GM19463 (cell line): Measurements from ENCODE around the gene ZNF784.

Experiments used
- ATAC-seq: cut with Tn5 transposase; IDR thresholded peaks from one replicate; pipeline ENCODE4 v1.9.1; 2021; ENCODE audit warnings: mild to moderate bottlenecking, moderate library complexity; ENCODE audit not compliant: unreplicated experiment

Gene ZNF784

DNA sequence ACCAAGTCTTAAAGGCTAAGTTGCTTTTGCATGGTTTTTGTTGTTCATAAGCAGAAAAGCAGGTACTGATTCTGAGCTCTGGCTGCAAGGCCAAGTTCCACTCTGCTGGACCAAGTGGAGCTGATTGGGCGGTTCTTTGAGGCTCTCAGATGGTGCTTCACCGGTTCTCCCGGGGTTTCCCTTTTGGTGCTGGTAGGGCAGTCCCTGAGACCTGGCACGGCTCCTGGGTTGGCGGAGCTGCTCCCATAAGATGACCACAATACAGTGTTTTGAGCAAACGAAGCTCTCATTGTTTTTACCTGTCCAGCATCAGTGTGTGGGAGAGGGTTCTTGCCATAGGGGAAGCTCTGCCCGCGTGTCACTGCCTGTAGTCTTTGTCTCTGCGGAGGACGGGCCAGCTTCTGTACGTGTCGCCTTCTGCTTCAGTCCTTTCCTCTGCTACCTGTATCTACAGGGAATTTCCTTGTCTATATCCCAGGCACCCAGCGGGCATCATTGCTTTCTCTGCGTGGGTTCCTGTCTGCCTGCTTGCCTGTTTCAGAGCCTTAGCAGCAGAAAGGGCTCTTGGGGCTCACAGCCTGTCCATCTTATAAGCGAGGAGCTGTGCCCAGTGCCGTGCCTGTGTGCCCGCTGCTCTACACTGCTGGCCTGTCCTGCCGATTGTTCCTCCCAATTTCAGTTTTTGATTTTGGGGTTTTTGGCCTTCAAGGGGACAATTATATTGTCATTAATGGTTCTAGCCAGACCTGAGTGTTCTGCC lies 32.8 kb upstream of the ZNF784 start:
- ATAC-seq, result no peak

DNA sequence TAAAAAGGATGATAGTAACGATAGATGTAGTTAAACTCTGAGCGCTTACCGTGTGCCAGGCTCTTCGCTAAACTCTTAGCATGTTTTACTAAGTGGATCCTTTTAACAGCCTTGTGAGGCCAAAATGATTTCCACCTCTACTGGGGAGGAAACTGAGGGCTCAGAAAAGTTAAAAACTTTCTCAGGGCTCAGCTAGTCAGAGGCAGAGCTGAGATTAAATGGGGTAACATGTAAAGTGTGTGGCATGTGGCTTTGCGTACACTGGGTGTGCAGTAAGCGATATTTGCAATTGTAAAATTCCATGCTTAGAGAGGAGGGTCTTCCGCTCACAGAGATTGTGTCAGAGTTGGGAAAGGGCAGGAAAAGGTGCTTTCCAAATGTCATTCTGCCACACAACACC lies 32.2 kb upstream of the ZNF784 start:
- no peak for ATAC-seq

DNA sequence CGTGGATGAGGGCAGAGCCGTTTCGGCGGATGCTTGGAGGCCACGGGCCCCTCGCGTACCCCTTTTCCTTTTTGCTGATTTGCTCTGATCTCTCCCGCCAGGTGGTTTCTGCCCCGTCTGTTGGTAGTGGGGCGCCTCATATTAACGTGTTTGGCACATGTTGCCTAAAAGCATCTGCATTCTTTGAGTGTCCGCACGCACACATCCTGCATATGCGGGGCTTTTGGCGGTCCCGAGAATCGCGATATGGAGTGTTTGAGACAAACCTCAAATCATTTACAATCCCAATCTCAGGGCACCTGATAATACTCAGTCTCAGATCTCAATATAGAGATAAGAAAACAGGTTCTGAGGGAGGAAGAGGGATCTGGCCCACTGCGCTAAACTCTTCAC lies 31.3 kb upstream of the ZNF784 start:
- ATAC-seq, result no peak

DNA sequence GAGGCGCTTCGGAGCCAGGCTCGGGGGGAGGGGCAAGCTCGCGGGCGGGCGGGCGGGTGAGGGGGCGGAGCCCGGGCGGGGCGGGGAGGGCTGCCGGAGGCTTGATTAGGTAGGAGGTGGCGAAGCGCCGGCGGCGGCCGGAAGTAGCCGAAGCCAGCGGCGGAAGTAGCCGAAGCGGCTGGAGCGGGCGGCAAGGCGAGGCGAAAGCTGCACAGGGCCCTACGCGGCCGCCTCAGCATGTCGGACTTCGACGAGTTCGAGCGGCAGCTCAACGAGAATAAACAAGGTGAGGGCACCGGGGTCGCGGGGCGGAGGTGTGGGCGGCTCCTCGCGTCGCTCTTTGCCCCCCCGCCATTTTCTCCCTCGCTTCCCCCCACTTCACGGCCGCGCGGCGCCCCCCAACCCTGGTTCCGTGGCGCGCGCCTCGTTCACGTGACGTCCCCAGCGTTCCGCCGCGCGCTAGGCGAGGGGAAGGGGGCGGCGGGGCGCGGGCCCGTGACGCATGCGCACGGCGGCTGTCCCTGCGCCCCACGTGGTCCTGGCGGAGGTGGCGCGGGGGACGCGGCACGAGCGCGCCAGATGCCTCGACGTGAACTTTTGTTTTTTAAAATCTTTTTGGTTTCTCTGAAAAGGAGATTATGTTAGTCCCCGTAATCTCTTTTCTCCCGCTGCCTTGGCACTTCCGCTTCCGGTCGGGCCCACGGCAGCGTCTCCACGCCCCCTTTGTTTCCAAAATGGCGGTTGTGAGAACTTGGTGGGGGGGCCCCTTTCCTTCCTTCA lies 30.7 kb upstream of the ZNF784 start, which contains the start of gene U2AF2:
U2AF2 (plus strand) TSS at position 168 of the 780 bp plus-strand sequence; CDS start at position 238, 70 bp downstream.
- ATAC-seq, result peak; percentile 31

DNA sequence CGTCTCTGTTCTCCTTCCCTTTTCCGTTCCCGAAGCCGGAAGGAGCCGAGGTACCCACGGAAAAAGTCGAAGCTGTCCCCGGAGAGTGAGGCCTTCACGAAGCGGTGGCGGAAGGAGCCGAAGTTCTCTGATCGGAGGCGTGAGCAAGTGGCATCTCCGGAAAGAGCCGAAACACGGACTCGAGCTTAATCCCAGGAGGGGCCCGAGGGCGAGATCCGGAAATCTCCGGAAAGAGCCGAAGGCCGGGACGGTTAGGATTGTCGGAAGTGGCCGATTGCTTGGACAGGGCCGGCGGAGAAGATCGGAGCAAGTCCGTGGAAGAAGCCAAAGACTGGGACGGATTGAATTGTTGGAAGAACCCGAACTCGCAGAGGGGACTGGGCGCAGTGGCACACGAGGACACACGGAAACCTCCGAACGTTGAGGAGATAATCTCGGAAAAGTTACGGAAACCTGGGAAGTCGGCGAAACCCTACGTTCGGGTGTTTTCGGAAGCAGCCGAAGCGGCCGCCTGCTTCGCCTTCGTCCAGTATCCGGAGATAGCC lies 30.0 kb upstream of the ZNF784 start:
- ATAC-seq, result peak; percentile 42

DNA sequence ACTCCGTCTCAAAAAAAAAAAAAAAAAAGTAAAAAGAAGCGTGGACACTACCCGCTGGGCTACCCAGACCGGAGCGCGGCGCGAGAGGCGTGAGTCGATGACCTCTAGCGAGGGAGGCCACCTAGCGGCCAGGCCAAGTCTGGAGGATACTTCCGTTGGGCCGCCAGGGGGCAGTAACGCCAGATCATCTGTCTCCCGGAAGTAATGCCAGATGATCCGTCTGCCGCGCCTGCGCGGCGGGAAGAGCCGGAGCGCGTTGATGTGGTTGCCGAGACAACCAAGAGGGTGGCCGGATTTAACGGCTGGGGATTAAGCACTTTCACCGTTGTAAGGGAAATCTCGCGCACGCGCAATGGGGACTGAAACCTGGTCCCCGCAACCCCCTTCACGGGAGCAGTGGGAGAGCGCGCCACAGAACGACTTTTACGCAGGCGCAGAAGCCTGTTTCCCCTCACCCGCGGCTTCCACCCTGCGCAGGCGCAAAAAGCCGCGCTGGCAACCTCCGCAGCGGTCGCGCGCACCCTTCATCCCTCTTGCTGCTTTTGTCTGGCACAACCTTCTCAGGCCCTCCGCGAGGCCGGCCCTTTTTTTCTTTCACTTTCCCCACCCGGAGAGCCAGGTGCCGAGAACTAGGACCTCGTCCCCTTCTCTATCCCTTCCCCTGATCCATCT lies 29.4 kb upstream of the ZNF784 start:
- peak; percentile 40 for ATAC-seq

DNA sequence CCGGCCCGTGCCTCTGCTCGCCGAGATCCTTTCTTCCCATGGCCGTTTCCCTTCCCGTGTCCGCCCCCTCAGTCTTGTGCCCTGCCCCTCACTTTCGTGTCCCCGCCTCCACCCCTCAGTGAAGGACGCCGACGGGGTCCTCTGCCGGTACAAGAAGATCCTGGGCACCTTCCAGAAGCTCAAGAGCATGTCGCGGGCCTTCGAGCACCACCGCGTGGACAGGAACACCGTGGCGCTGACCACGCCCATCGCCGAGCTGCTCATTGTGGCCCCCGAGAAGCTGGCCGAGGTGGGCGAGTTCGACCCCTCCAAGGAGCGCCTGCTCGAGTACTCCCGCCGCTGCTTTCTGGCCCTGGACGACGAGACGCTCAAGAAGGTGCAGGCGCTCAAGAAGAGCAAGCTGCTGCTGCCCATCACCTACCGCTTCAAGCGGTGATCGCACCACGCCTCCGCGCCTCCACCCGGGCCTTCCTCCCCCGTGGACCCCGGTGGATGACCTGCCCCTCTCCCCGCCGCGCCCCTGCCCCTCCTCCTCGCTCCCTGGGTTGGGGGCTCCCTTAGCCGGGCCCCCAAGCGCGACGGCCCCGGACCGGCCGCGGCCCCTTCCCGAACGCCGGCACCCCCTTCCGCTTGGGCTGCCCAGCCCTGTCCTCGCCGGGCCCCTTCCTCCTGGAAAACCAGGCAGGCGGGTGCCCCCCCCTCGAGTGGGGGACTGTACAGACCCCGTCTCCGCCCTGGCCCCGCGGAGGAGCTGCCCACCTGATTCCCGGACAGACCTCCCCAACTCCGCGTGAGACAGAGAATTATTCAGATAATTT lies 28.2 kb upstream of the ZNF784 start:
- ATAC-seq, result no peak

DNA sequence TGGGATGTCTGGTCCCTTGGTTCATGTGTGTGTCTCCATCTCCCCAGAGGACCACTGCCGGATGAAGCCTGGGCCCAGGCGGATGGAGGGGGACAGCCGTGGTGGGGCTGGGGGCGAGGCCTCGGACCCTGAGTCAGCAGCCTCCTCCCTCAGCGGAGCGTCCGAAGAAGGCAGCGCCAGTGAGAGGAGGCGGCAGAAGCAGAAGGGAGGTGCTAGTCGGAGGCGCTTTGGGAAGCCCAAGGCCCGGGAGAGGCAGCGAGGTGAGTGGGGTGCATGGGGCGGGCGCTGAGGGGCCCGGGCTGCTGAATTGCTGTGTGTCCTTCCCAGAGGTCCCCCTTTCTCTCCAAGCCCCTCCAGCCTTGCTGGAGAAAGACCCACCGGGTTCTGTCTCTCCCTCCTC lies 26.9 kb upstream of the ZNF784 start:
- no peak for ATAC-seq

DNA sequence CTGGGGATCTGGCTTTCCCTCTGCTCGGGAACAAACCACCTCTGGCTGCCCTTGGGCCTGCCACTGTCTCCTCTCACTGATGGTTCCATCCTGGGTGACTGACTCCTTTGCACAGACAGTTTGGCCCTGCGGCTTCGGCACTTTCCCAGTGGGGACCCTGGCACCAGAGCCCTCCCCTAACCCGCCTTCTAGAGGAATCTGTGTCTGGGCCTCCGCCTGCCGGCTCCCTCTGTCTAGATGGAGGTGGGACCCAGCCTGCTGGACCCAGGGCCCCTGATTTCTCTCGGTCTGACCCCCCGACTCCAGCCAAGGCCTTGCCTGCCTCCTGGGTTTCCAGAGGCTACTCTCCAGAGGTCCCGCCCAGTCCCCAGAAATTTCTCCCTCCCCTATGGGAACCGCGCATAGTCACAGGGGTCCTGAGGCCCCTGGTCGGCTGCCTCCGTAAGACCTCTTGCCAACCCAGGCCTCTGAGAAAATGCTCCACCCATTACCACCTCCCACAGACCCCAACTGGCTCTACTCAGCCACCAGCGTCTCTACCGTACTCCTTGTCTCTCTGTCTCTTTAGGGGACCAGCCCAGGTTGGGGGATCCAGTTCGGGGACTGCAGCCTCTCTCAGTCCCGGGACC lies 26.4 kb upstream of the ZNF784 start:
- ATAC-seq, result no peak

DNA sequence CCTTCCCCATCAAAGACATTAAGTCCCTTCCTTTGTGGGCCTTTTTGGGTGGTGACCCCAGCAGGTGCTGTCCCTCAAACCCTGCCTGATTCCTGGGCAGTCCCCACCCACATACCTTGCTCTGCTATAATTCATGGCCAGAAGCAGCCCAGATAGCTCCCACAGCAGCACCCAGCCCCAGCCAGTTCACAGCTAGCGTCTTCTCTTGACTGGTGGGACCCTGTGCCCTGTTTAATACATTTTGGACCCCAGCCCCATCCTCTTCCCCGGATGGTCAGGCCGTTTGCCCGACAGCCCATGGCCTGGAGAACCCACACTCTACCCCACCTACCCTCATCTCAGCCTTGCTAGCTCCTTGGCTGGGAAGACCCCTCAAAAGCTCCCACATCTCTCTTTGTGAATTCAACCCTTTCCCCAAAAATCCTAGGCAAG lies 25.8 kb upstream of the ZNF784 start:
- no peak for ATAC-seq

DNA sequence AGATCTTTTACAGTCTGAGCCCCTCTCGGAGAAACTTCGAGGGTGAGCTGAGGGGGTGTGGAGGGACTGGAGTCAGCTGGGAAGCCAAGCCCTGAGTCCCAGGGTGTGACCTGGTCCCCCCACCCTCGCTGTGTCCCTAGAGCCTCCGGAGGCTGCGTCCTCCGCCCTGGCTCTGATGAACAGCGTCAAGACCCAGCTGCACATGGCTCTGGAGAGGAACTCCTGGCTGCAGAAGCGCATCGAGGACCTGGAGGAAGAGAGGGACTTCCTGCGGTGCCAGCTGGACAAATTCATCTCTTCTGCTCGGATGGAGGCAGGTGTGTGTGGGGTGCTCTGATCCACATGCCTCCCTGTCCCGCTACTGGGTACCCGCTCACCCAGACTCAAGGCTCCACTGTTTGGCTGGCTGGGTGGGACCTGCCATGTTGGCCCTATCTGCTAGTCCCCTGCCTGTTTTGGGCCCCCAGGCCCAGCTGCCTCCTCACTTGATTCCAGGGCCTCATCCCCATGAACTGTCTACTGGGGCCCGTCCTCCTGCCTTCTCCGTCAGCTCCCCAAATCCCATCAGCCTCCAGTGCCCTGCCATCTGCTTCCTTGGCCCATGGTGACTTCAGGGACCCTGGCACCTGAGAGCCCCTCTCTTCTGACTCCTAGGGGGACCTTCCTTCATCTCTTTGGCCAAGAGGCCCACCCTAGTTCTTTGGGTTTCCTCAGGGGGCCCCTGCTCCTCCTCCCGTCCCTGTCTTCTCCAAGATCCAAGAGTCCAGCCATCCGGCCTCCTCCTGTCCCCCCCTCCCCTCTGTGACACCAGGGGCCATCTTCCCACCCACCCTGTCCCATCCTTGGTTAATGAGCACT lies 25.1 kb upstream of the ZNF784 start:
- ATAC-seq, result no peak

DNA sequence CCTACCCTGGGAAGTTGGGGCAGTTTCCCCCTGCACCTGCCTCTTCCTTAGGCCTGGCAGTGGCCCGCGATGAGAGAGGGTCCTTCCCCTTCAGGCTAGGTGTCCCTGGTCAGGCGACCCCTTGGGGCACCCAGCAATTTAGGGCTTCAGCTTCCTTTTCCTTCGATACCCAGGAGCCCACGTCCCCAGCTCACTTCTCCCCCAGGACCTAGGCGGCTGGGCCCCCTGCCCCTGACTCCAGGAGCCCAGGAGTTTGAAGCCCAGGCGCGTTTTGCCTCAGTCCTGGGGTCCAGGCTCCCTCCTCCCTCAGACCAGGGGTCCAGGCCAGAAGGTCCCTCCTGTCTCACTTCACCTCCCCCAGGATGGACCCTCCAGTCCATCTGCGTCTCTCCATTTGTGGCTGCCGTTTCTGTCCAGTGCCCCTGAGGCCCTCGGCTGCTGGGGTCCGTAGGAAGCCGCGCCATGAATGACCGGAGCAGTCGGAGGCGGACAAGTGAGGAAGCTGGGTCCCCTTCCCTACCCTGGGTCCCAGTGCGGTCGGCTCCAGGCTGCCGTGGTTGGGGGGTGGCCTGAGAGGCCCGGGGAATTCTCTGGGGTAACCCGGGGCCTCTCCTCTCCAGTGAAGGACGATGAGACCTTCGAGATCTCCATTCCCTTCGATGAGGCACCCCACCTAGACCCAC lies 24.4 kb upstream of the ZNF784 start:
- no peak for ATAC-seq

DNA sequence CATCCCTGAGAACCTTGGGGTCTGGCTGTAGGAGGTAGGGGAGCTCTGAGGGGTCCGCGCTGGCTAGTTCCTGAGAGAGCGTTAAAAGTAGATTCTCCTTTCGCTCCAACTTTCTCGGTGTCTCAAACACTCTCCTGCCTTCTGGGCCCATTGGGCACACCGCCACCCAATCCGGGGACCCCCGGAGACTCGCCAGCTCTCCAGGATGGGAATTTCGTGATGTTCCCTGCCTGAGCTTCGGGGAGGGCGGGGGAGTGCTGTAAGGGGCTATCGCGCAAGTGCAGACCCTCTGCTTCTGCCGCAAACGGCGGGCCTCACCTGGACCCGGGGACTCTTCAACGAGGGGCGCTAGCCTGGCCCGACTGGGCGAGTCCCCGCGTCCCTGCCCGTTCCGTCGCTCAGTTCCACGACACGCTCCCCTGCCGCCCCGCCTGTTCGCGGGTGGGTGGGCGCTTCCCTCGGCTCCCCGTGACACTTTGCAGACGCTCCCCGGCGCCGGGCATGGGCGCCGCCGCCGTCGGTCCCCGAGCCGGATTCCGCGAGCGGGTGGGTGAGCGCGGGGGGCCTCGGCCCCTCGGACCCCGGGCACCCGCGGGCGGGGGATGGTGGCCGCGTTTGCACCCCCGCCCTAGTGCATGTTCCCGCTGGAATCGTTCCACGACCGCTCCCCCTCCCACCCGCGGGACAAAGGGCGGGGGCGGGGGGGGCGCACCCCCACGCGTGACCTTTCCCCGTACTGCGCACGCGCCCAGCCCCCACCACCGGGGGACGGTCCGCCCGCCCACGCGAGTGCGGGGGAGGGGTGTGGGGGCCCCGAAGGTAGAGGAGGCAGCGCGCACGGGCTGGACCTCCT lies 23.6 kb upstream of the ZNF784 start, which contains the start of gene CCDC106:
CCDC106 (plus strand) TSS at position 481 of the 853 bp plus-strand sequence. CDS start 835 bp downstream, outside the sequence.
- peak; percentile 36 for ATAC-seq

DNA sequence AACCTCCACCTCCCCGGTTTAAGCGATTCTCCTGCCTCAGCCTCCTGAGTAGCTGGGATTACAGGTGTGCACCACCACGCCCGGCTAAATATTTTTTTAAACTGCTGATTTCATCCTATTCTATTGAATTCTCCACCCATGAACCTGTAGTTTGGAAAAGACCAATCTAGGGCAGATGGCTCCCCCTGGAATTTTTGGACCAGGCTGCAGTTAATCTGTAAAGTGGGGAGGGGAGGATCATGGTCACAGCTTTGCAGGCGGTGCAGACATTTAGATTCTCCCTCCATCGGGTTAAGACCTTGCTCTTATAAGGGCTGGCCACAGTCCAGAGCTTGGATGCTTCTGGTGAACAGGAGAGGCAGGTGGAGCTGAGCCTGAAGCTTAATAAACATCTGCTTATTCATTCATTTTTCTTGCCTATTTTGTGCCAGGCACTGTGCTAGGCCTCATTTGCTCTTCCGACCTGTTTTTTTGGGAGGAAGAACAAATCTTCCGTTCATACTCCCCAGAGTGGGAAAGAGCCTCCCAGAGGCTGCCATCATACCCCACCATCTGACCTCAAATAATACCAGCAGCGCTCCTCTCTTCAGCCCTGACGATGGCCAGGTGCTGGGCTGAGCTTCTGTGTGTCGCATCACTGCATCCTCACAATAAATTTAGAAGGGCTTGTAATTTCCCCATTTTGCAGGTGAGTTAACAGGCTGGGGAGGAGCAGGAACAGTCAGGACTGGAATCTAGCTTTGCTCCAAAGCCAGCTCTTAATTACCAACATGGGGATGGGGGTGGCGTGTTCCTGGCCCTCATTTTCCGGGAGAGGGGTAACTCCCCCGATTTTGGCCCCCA lies 22.7 kb upstream of the ZNF784 start:
- no peak for ATAC-seq

DNA sequence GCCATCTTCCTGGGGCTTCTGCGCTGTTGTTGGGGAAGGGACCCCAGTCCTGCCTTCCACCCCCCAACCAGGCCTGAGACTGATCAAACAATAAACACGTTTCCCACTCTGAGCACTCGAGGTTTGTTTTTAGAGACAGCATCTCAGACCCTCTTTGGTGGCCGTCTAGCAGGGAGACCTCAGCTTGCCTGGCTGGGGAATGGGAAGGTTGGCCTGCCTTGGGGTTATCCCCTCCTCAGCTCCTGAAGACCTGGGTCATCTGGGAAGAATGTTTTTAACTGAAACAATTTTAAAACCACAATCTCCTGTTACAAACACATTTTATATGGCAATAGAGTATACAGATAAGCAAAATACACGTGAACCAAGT lies 21.1 kb upstream of the ZNF784 start:
- ATAC-seq, result no peak

DNA sequence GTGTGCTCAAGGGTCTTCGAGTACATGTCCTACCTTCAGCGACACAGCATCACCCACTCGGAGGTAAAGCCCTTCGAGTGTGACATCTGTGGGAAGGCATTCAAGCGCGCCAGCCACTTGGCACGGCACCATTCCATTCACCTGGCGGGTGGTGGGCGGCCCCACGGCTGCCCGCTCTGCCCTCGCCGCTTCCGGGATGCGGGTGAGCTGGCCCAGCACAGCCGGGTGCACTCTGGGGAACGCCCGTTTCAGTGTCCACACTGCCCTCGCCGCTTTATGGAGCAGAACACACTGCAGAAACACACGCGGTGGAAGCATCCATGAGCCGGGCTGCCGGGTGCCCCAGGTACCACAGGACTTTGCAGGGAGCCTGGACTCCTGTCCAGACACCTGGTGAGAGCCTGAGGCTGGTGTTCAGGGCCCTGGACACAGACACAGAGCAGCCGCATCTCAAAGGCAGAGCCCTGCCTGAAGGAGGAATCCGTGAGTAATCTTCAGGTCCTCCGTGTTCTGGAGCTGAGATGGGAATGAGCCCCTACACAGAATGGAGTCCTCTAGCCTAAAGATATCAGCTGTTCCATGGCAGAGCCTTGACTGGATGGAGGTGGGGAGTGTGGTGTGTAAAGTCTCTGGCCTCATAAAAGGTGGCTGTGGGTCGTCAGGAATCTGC lies 20.6 kb upstream of the ZNF784 start:
- ATAC-seq, result no peak
